Measurements from ENCODE around the gene MAP3K15.

DNA sequence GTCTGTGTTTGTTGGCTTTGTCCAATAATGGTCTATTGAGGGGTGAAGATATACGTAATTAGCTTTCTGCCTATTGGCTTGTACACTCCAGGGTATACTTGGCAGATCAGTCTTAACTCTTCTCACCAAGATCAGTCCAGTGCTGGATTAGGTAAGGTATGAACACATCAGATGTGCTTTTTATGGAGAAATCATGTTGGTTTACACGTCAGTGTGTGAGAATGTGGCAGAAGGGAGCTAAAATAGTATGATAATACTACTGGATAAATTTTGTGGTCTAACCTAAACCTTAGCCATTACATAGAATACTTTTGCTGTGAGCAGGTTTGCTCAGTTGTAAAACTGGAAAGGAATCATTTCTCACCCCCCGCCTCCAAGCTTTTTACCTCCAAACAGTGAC lies 167.4 kb downstream of the MAP3K15 start:
- TF ChIP-seq, protein P1, sequence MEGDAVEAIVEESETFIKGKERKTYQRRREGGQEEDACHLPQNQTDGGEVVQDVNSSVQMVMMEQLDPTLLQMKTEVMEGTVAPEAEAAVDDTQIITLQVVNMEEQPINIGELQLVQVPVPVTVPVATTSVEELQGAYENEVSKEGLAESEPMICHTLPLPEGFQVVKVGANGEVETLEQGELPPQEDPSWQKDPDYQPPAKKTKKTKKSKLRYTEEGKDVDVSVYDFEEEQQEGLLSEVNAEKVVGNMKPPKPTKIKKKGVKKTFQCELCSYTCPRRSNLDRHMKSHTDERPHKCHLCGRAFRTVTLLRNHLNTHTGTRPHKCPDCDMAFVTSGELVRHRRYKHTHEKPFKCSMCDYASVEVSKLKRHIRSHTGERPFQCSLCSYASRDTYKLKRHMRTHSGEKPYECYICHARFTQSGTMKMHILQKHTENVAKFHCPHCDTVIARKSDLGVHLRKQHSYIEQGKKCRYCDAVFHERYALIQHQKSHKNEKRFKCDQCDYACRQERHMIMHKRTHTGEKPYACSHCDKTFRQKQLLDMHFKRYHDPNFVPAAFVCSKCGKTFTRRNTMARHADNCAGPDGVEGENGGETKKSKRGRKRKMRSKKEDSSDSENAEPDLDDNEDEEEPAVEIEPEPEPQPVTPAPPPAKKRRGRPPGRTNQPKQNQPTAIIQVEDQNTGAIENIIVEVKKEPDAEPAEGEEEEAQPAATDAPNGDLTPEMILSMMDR (conservative IDR thresholded peaks at IDR 0.05; ENCODE audit: low read depth, low read length) = no peak
- TF ChIP-seq EZH2 (IDR thresholded peaks at IDR 0.05; ENCODE audit: low read length, unreplicated experiment) = no peak
